Mononuclear cell (primary cell): ENCODE results near the gene RAPGEF5. TPM values are rescaled to one million over a fixed set of nuclear protein-coding genes. Genes with fewer than 3 reads are reported as not detected.

Experiments
- H3K27me3 ChIP-seq: 2 replicates; pipeline ENCODE4 v1.6.0; 2011; ENCODE audit warnings: low read length, control low read depth; ENCODE audit not compliant: insufficient read depth
- H3K4me1 ChIP-seq: 2 replicates; pipeline ENCODE4 v1.5.1; 2011; ENCODE audit warnings: mild to moderate bottlenecking, low read length, control low read depth; ENCODE audit not compliant: insufficient read depth
- H3K4me3 ChIP-seq: 2 replicates; pipeline ENCODE4 v1.5.1; 2011; ENCODE audit warnings: mild to moderate bottlenecking, low read length, moderate library complexity
- H3K9me3 ChIP-seq: 2 replicates; pipeline ENCODE4 v1.5.1; 2011; ENCODE audit warnings: low read depth, mild to moderate bottlenecking, control low read depth, low read length
- total RNA-seq: library from RNA; depleted of rRNA; stranded (reverse); fragments of >200 nt; gene quantifications from one replicate; pipeline ENCODE4 v1.2.3, GENCODE V29; 2012

The RAPGEF5 gene
- total RNA-seq, 1 donor, result 0.63 TPM

GRCh38 chr7:22219739-22220493 lies 137.0 kb downstream of the RAPGEF5 start:
- no peaks in the 10 kb centered on the region for H3K4me1 ChIP-seq
- H3K9me3 ChIP-seq, result no peaks in the 10 kb centered on the region
- no peaks in the 10 kb centered on the region for H3K27me3 ChIP-seq
- no peak overlapping the region for H3K4me3 ChIP-seq

GRCh38 chr7:22219036-22219435 lies 137.9 kb downstream of the RAPGEF5 start:
- Histone ChIP-seq H3K4me3 (no peak overlapping the region), H3K27me3 (no peaks in the 10 kb centered on the region)

GRCh38 chr7:22216832-22217475 lies 140.0 kb downstream of the RAPGEF5 start:
- no peaks in the 10 kb centered on the region for H3K4me1 ChIP-seq
- no peak overlapping the region for H3K4me3 ChIP-seq
- H3K27me3 ChIP-seq, result no peaks in the 10 kb centered on the region
- H3K9me3 ChIP-seq, result no peaks in the 10 kb centered on the region

More at GRCh38 chr7:22219036-22219435, 137.9 kb downstream of the RAPGEF5 start:
- Histone ChIP-seq H3K9me3 (no peaks in the 10 kb centered on the region), H3K4me1 (no peaks in the 10 kb centered on the region)

- Histone ChIP-seq H3K27me3 (no peaks in the 10 kb centered on the region), H3K4me1 (no peaks in the 10 kb centered on the region), H3K4me3 (no peak overlapping the region), H3K9me3 (no peaks in the 10 kb centered on the region)
Measured at GRCh38 chr7:22216309-22216708, 140.6 kb downstream of the RAPGEF5 start.

- Histone ChIP-seq H3K9me3 (no peaks in the 10 kb centered on the region), H3K4me3 (no peak overlapping the region), H3K27me3 (no peaks in the 10 kb centered on the region), H3K4me1 (no peaks in the 10 kb centered on the region)
Measured at GRCh38 chr7:22214000-22214399, 143.0 kb downstream of the RAPGEF5 start.

- Histone ChIP-seq H3K9me3 (no peaks in the 10 kb centered on the region), H3K4me3 (no peak overlapping the region), H3K27me3 (no peaks in the 10 kb centered on the region), H3K4me1 (no peaks in the 10 kb centered on the region)
Measured at GRCh38 chr7:22213081-22213480, 143.9 kb downstream of the RAPGEF5 start.

- H3K9me3 ChIP-seq, result no peaks in the 10 kb centered on the region
- no peaks in the 10 kb centered on the region for H3K4me1 ChIP-seq
- H3K27me3 ChIP-seq, result no peaks in the 10 kb centered on the region
- H3K4me3 ChIP-seq, result no peak overlapping the region
Measured at GRCh38 chr7:22210967-22211366, 146.0 kb downstream of the RAPGEF5 start.

GRCh38 chr7:22210355-22210754 lies 146.6 kb downstream of the RAPGEF5 start:
- Histone ChIP-seq H3K4me1 (no peaks in the 10 kb centered on the region), H3K27me3 (no peaks in the 10 kb centered on the region), H3K4me3 (no peak overlapping the region), H3K9me3 (no peaks in the 10 kb centered on the region)

GRCh38 chr7:22208799-22209198 lies 148.2 kb downstream of the RAPGEF5 start:
- Histone ChIP-seq H3K27me3 (no peaks in the 10 kb centered on the region), H3K4me1 (no peaks in the 10 kb centered on the region), H3K9me3 (no peaks in the 10 kb centered on the region), H3K4me3 (no peak overlapping the region)

- no peaks in the 10 kb centered on the region for H3K4me1 ChIP-seq
- no peak overlapping the region for H3K4me3 ChIP-seq
- H3K27me3 ChIP-seq, result no peaks in the 10 kb centered on the region
- H3K9me3 ChIP-seq, result no peaks in the 10 kb centered on the region
Measured at GRCh38 chr7:22207724-22208225, 149.2 kb downstream of the RAPGEF5 start.

GRCh38 chr7:22205631-22206030 lies 151.3 kb downstream of the RAPGEF5 start:
- no peaks in the 10 kb centered on the region for H3K9me3 ChIP-seq
- no peaks in the 10 kb centered on the region for H3K4me1 ChIP-seq
- no peaks in the 10 kb centered on the region for H3K27me3 ChIP-seq
- no peak overlapping the region for H3K4me3 ChIP-seq

GRCh38 chr7:22204312-22204711 lies 152.6 kb downstream of the RAPGEF5 start:
- H3K9me3 ChIP-seq, result no peaks in the 10 kb centered on the region

GRCh38 chr7:22202141-22202540 lies 154.8 kb downstream of the RAPGEF5 start:
- no peaks in the 10 kb centered on the region for H3K9me3 ChIP-seq
- no peak overlapping the region for H3K4me3 ChIP-seq
- H3K27me3 ChIP-seq, result no peaks in the 10 kb centered on the region
- no peaks in the 10 kb centered on the region for H3K4me1 ChIP-seq

More at GRCh38 chr7:22204312-22204711, 152.6 kb downstream of the RAPGEF5 start:
- H3K4me1 ChIP-seq, result no peaks in the 10 kb centered on the region
- H3K27me3 ChIP-seq, result no peaks in the 10 kb centered on the region
- H3K4me3 ChIP-seq, result no peak overlapping the region

GRCh38 chr7:22201186-22201880 lies 155.6 kb downstream of the RAPGEF5 start:
- H3K9me3 ChIP-seq, result no peaks in the 10 kb centered on the region
- no peak overlapping the region for H3K4me3 ChIP-seq
- no peaks in the 10 kb centered on the region for H3K27me3 ChIP-seq
- no peaks in the 10 kb centered on the region for H3K4me1 ChIP-seq

- no peaks in the 10 kb centered on the region for H3K9me3 ChIP-seq
- H3K4me1 ChIP-seq, result no peaks in the 10 kb centered on the region
- H3K4me3 ChIP-seq, result no peak overlapping the region
- H3K27me3 ChIP-seq, result no peaks in the 10 kb centered on the region
Measured at GRCh38 chr7:22200777-22201176, 156.2 kb downstream of the RAPGEF5 start.
